IPS DF 6.9 (cell line): ENCODE results near the gene PRF1.

Experiments used
- DNase-seq: peaks from one replicate; pipeline ENCODE4 v3.0.0-alpha.2; 2013; ENCODE audit warnings: low read depth, low spot score
- H3K27ac ChIP-seq: one replicate; pipeline ENCODE4 v1.5.1; 2013; ENCODE audit warnings: low read length, control low read depth
- H3K27me3 ChIP-seq: 2 replicates; pipeline ENCODE4 v1.6.1; 2013; ENCODE audit warnings: mild to moderate bottlenecking, low read length; ENCODE audit not compliant: control insufficient read depth, insufficient read depth
- H3K36me3 ChIP-seq: 2 replicates; pipeline ENCODE4 v1.6.1; 2013; ENCODE audit warnings: low read length; ENCODE audit not compliant: control insufficient read depth, insufficient read depth
- H3K4me1 ChIP-seq: 2 replicates; pipeline ENCODE4 v1.6.1; 2013; ENCODE audit warnings: low read length; ENCODE audit not compliant: control insufficient read depth, insufficient read depth
- H3K4me3 ChIP-seq: 2 replicates; pipeline ENCODE4 v1.5.1; 2013; ENCODE audit warnings: mild to moderate bottlenecking, low read length
- H3K9me3 ChIP-seq: 2 replicates; pipeline ENCODE4 v1.6.1; 2013; ENCODE audit warnings: low read length, inconsistent platforms; ENCODE audit not compliant: control insufficient read depth, insufficient read depth
- WGBS: extraction: QIAGEN DNeasy Blood & Tissue Kit; methylation state at CpG from one replicate; pipeline ENCODE4 v1.1.7; 2013; ENCODE audit warnings: mixed read lengths, missing lambda C conversion rate; ENCODE audit not compliant: insufficient read length, insufficient coverage; 5-methylcytosine and 5-hydroxymethylcytosine counted together

The PRF1 gene

GRCh38 chr10:70595566-70596016, 7.0 kb downstream of the PRF1 start:
- Histone ChIP-seq H3K27ac (no peak overlapping the region), H3K4me1 (no peaks in the 10 kb centered on the region; the same call in 1 of the 2 replicates), H3K27me3 (no peaks in the 10 kb centered on the region), H3K9me3 (no peaks in the 10 kb centered on the region), H3K36me3 (no peaks in the 10 kb centered on the region), H3K4me3 (no peak overlapping the region)
- DNase-seq: no peak
- no CpG with 5 or more reads among the region's 5 CpGs for WGBS

DNA sequence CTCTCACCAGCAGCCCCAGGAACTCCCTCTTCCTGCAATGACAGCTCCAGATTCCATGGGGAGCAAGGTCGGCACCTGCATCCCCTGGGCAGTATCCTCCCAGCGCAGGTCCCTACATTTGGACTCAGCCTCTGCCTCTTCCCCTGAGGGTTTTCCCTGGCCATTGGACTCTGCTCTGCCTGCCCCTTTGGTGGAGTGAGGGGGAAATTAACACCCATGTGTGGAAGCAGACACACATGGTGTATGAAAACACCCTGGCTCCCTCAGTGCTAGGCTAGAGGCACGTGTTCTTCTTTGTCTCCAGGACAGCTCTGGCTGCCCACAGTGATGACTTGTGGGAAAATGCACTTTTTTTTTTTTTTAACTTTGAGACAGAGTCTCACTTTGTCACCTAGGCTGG, 8.4 kb downstream of the PRF1 start:
- Histone ChIP-seq H3K27ac (no peak overlapping the region), H3K9me3 (no peaks in the 10 kb centered on the region), H3K4me1 (no peaks in the 10 kb centered on the region), H3K36me3 (no peaks in the 10 kb centered on the region), H3K4me3 (no peak overlapping the region), H3K27me3 (no peaks in the 10 kb centered on the region)
- no peak for DNase-seq
- WGBS: no CpG with 5 or more reads among the region's 3 CpGs

DNA sequence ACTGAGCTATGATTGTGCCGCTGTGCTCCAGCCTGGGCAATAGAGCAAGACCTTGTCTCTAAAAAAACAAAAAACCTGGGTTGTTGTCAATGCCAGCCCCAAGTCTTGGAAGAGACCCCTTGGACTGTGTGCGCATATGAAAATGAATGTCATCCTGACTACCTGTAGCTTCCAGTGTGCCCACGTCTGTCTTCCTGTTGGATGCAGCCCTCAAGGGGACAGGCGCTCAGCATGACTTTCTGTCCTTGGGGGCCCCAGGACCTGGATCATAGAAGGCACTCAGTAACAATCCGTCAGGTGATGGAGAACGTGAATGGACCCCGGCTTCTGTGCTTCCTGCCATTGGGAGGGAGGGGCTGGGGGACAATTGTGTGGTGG, 9.0 kb downstream of the PRF1 start:
- Histone ChIP-seq H3K27me3 (no peaks in the 10 kb centered on the region), H3K36me3 (no peaks in the 10 kb centered on the region), H3K4me3 (no peak overlapping the region), H3K9me3 (no peaks in the 10 kb centered on the region), H3K27ac (no peak overlapping the region), H3K4me1 (no peaks in the 10 kb centered on the region)
- WGBS: no CpG with 5 or more reads among the region's 7 CpGs
- DNase-seq: no peak

DNA sequence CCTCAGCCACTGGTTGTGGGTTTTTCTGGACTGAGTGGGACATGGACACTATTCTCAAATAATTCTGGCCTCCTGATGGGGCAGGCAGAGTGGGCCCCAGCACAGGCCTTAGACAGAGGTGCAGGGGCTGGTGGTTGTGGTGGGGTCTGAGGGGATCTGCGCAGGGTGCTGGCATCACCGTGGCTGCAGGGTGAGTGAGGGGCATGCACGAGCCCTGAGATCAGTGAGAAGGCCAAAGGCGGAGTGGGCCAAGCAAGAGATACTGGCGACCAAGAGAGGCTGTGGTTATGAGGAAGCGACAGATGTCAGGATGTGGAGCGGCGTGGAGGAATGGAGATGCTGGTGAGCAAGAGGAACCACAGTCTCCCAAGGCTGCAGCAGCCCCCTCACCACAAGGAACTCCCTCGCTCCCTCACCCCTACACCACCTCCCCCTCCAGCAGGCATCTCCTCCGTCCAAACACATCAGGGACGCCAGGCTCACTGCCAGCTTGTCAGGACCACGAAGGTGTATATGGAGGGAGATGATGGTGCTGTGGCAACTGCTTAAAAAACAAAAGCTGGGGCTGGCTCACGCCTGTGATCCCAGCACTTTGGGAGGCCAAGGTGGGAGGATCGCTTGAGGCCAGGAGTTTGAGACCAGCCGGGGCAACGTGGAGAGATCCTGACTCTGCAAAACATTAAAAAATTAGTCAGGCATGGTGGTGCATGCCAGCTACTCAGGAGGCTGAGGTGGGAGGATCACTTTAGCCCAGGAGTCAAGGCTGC, 9.6 kb downstream of the PRF1 start:
- DNase-seq: no peak
- no CpG with 5 or more reads among the region's 16 CpGs for WGBS
- no peaks in the 10 kb centered on the region for H3K4me1 ChIP-seq

GRCh38 chr10:70592186-70592735, 10.3 kb downstream of the PRF1 start:
- H3K4me1 ChIP-seq: no peaks in the 10 kb centered on the region
- no peaks in the 10 kb centered on the region for H3K27me3 ChIP-seq
- WGBS: no CpG with 5 or more reads among the region's 2 CpGs
- DNase-seq: no peak
- no peak overlapping the region for H3K4me3 ChIP-seq
- no peaks in the 10 kb centered on the region for H3K9me3 ChIP-seq
- no peak overlapping the region for H3K27ac ChIP-seq
- H3K36me3 ChIP-seq: no peaks in the 10 kb centered on the region

More for the DNA sequence above, 9.6 kb downstream of the PRF1 start:
- H3K9me3 ChIP-seq: no peaks in the 10 kb centered on the region
- H3K36me3 ChIP-seq: no peaks in the 10 kb centered on the region
- no peak overlapping the region for H3K27ac ChIP-seq
- H3K27me3 ChIP-seq: no peaks in the 10 kb centered on the region
- no peak overlapping the region for H3K4me3 ChIP-seq

GRCh38 chr10:70590655-70591416, 11.7 kb downstream of the PRF1 start:
- Histone ChIP-seq H3K4me3 (no peak overlapping the region), H3K27ac (no peak overlapping the region), H3K36me3 (no peaks in the 10 kb centered on the region), H3K27me3 (no peaks in the 10 kb centered on the region), H3K9me3 (no peaks in the 10 kb centered on the region), H3K4me1 (0 out of 2 replicates have a peak, but pooled peaks cover 2% of the 10 kb centered on the region)
- DNase-seq: no peak
- no CpG with 5 or more reads among the region's 5 CpGs for WGBS

GRCh38 chr10:70589762-70590654, 12.5 kb downstream of the PRF1 start:
- no peak for DNase-seq
- no peaks in the 10 kb centered on the region for H3K36me3 ChIP-seq
- H3K4me1 ChIP-seq: peaks cover 4% of the 10 kb centered on the region; the same call in 1 of the 2 replicates
- no CpG with 5 or more reads among the region's 5 CpGs for WGBS
- no peak overlapping the region for H3K27ac ChIP-seq
- no peaks in the 10 kb centered on the region for H3K27me3 ChIP-seq
- H3K4me3 ChIP-seq: no peak overlapping the region
- no peaks in the 10 kb centered on the region for H3K9me3 ChIP-seq

GRCh38 chr10:70588859-70589570, 13.5 kb downstream of the PRF1 start:
- WGBS: no CpG with 5 or more reads among the region's 10 CpGs
- Histone ChIP-seq H3K4me1 (peaks cover 4% of the 10 kb centered on the region; the same call in 1 of the 2 replicates), H3K9me3 (no peaks in the 10 kb centered on the region), H3K4me3 (no peak overlapping the region), H3K27ac (no peak overlapping the region), H3K36me3 (no peaks in the 10 kb centered on the region), H3K27me3 (no peaks in the 10 kb centered on the region)
- no peak for DNase-seq

- H3K9me3 ChIP-seq: no peaks in the 10 kb centered on the region
- no peaks in the 10 kb centered on the region for H3K27me3 ChIP-seq
- no peak overlapping the region for H3K27ac ChIP-seq
- H3K36me3 ChIP-seq: no peaks in the 10 kb centered on the region
- peaks cover 4% of the 10 kb centered on the region; the same call in 1 of the 2 replicates for H3K4me1 ChIP-seq
- DNase-seq: no peak
- no peak overlapping the region for H3K4me3 ChIP-seq
- no CpG with 5 or more reads among the region's 6 CpGs for WGBS
Observed at GRCh38 chr10:70588255-70588654, 14.3 kb downstream of the PRF1 start.
